H1 (cell line): Measurements from ENCODE around the gene LRRC26.

Source experiments
- GABPA ChIP-seq: IDR thresholded peaks from 2 replicates; pipeline ENCODE4 v1.6.1; 2011; ENCODE audit warnings: mild to moderate bottlenecking, low read length, moderate library complexity, borderline replicate concordance; ENCODE audit not compliant: insufficient read depth
- POLR2A ChIP-seq, 2 experiments: IDR thresholded peaks; 1 replicate in 1 of 2; 2 replicates in 1 of 2; pipeline ENCODE4 v1.6.1; 2011; ENCODE audit warnings: low read depth in 2 of 2, low read length in 2 of 2, mild to moderate bottlenecking in 2 of 2; ENCODE audit errors: control extremely low read depth in 1 of 2
- RFX5 ChIP-seq: IDR thresholded peaks from 2 replicates; pipeline ENCODE4 v1.6.1; 2011; ENCODE audit warnings: low read depth, low read length, improper control_type of control experiment, borderline replicate concordance
- TF ChIP-seq, protein P1 (sequence below): IDR thresholded peaks from 2 replicates; pipeline ENCODE4 v1.6.1; 2012; ENCODE audit warnings: inconsistent platforms

- TF ChIP-seq RFX5 (no peak), GABPA (no peak), POLR2A (IDR thresholded peaks at IDR 0.05; ENCODE audit: control extremely low read depth in 1 of 2, low read depth in 2 of 2, low read length in 2 of 2) (no peak)
- TF ChIP-seq, protein P1, sequence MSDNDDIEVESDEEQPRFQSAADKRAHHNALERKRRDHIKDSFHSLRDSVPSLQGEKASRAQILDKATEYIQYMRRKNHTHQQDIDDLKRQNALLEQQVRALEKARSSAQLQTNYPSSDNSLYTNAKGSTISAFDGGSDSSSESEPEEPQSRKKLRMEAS: no peak
These were observed 29.0 kb upstream of the LRRC26 start for GRCh38 chr9:137198902-137199283.
